Stimulated activated naive CD8-positive, alpha-beta T cell treated with anti-CD3 and anti-CD28 coated beads, Interleukin-15, Interleukin-2, amounts not matched to agents 100 ng/mL and 50 ng/mL, for 24 hours (primary cell): Measurements from ENCODE around the gene DMAC2L.

Experiments
- H3K27ac Mint-ChIP-seq: one replicate; pipeline ENCODE4 v1.8.0; 2021; ENCODE audit warnings: mild to moderate bottlenecking, mixed read lengths
- H3K27me3 Mint-ChIP-seq: one replicate; pipeline ENCODE4 v1.8.0; 2021; ENCODE audit warnings: mixed read lengths
- H3K36me3 Mint-ChIP-seq: one replicate; pipeline ENCODE4 v1.8.0; 2021; ENCODE audit warnings: low read depth, mixed read lengths
- H3K4me1 Mint-ChIP-seq: one replicate; pipeline ENCODE4 v1.8.0; 2021; ENCODE audit warnings: low read depth, mixed read lengths
- H3K4me3 Mint-ChIP-seq: one replicate; pipeline ENCODE4 v1.8.0; 2021; ENCODE audit warnings: mild to moderate bottlenecking, mixed read lengths
- H3K9me3 Mint-ChIP-seq: one replicate; pipeline ENCODE4 v1.8.0; 2021; ENCODE audit warnings: mixed read lengths

Gene DMAC2L, protein sequence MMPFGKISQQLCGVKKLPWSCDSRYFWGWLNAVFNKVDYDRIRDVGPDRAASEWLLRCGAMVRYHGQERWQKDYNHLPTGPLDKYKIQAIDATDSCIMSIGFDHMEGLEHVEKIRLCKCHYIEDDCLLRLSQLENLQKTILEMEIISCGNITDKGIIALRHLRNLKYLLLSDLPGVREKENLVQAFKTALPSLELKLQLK

DNA sequence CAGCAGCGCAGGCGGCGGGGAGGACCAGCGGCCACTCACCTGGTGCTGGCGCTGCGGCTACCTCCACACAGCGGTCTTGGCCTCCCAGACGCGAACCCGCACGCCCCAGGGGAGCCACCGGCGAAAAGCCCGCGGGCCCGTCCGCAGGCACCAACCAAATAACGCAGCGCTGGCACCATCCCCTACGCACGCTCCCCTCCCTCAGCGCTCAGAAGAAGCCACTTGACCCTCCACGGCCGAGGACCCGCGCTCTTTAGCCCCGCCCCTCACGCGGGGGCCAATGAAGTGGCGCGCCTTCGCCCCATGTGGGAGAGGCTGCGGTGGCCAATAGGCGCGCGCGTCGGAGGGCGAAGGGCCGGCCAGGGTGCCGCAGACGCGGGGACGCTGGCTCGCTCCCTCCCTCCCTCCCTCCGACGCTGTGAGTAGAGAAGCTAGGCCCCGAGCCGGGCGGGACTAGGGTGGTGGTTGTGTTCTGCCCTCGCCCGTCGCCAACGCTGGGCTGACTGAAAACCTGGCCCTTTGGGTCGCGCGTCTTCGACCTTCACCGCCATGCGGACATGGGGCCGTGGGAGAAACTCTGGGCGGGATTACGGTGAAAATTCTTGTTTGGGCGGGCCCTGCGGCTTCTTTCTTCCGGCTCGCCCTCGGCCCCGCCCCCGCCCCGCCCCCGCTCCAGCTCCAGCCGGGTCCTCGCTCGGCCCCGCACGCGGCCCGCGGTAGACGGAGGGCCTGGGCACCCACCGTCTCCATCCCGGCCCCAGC, at the start of gene DMAC2L, which contains the start of gene L2HGDH:
Gene DMAC2L, plus strand, starts transcription at position 353 of the 762 bp plus-strand sequence. CDS start 9,164 bp downstream, outside the sequence.
Gene L2HGDH, minus strand, starts transcription at position 258 of the 762 bp plus-strand sequence. Its CDS starts 79 bp downstream, at position 179.
- Mint-ChIP-seq H3K9me3 (peaks cover 4% of the 10 kb centered on the region), H3K27ac (peak within 1 kb of the TSS; percentile 92), H3K4me1 (peaks cover 45% of the 10 kb centered on the region)

GRCh38 chr14:50262865-50263264, 49.3 kb upstream of the DMAC2L start:
- Mint-ChIP-seq H3K27me3 (no peaks in the 10 kb centered on the region), H3K4me3 (no peak overlapping the region), H3K4me1 (no peaks in the 10 kb centered on the region), H3K36me3 (peaks cover 16% of the 10 kb centered on the region), H3K9me3 (no peaks in the 10 kb centered on the region), H3K27ac (no peak overlapping the region)

More for the DNA sequence above, at the start of gene DMAC2L, which contains the start of gene L2HGDH:
- no peaks in the 10 kb centered on the region for H3K27me3 Mint-ChIP-seq
- H3K4me3 Mint-ChIP-seq: peak within 1 kb of the TSS; percentile 94
- peaks cover 36% of the 10 kb centered on the region for H3K36me3 Mint-ChIP-seq

DNA sequence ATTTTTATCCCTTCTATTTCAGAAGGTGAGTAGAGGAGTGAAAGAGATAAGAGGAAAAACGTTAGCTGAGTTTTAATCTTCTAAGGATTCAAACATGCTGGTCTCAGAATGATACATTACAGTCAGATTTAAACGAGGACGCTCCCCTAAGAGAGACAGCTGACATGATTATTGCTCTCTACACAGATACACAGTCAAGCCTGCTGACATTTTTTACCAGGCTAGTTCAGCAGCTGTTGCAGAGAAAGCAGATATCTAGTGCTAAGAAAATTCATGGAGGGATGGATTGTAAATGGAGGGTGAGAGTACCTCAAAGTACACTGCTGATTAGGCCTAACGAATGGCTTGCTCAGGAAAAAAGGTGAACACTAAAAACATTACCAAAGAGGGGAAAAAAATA, 48.8 kb upstream of the DMAC2L start:
- no peaks in the 10 kb centered on the region for H3K9me3 Mint-ChIP-seq
- H3K4me1 Mint-ChIP-seq: no peaks in the 10 kb centered on the region
- H3K36me3 Mint-ChIP-seq: peaks cover 15% of the 10 kb centered on the region
- no peak overlapping the region for H3K4me3 Mint-ChIP-seq
- no peaks in the 10 kb centered on the region for H3K27me3 Mint-ChIP-seq
- no peak overlapping the region for H3K27ac Mint-ChIP-seq

GRCh38 chr14:50265029-50265428, 47.1 kb upstream of the DMAC2L start:
- Mint-ChIP-seq H3K27me3 (no peaks in the 10 kb centered on the region), H3K4me3 (no peak overlapping the region), H3K27ac (no peak overlapping the region), H3K9me3 (no peaks in the 10 kb centered on the region), H3K4me1 (no peaks in the 10 kb centered on the region), H3K36me3 (peaks cover 16% of the 10 kb centered on the region)

DNA sequence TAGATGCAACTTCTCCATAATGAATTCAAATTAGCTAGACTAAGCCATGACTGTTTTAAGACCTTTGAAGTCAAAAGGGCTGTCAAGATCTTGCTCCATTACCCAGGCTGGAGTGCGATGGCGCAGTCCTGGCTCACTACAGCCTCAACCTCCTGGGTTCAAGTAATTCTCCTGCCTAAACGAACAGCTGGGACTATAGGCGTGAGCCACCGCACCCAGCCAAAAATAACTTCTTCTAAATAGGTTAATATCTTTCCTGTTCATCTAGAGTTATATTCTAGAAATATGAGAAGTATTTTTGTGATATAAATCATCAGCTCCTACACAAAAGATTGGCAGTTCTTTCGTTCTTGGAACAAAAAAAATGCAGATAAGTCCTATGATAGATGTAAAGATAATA, 41.2 kb upstream of the DMAC2L start:
- Mint-ChIP-seq H3K4me1 (no peaks in the 10 kb centered on the region), H3K9me3 (no peaks in the 10 kb centered on the region), H3K27ac (no peak overlapping the region), H3K27me3 (no peaks in the 10 kb centered on the region), H3K4me3 (no peak overlapping the region), H3K36me3 (peaks cover 17% of the 10 kb centered on the region)

DNA sequence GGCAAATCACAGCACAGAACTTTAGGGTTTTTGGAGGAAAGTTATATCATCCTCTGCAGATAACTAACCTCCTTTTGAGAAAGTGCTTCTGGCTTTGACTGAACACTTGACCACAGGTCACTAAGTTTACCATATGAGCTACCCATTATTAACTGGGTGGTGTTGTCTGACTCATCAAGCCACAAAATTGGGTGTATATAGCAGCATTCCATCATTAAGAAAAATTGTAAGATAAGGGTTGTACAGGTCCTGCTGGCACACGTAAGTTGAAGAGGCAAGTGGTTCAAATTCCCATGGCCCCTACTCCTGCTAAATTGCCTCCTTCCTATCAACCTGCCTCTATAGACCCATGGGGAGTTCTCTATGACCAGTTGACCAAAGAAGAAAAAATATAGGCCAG, 39.6 kb upstream of the DMAC2L start:
- Mint-ChIP-seq H3K27ac (no peak overlapping the region), H3K27me3 (no peaks in the 10 kb centered on the region), H3K36me3 (peaks cover 31% of the 10 kb centered on the region), H3K9me3 (no peaks in the 10 kb centered on the region), H3K4me3 (no peak overlapping the region), H3K4me1 (no peaks in the 10 kb centered on the region)

GRCh38 chr14:50285861-50286260, 26.3 kb upstream of the DMAC2L start:
- Mint-ChIP-seq H3K9me3 (no peaks in the 10 kb centered on the region), H3K36me3 (peaks cover 19% of the 10 kb centered on the region), H3K4me3 (no peak overlapping the region), H3K27me3 (no peaks in the 10 kb centered on the region), H3K27ac (no peak overlapping the region), H3K4me1 (no peaks in the 10 kb centered on the region)

- H3K27ac Mint-ChIP-seq: no peak overlapping the region
- no peaks in the 10 kb centered on the region for H3K9me3 Mint-ChIP-seq
- H3K36me3 Mint-ChIP-seq: peaks cover 23% of the 10 kb centered on the region
- H3K27me3 Mint-ChIP-seq: no peaks in the 10 kb centered on the region
- H3K4me1 Mint-ChIP-seq: no peaks in the 10 kb centered on the region
- no peak overlapping the region for H3K4me3 Mint-ChIP-seq
Measured at GRCh38 chr14:50288146-50288545, 24.0 kb upstream of the DMAC2L start.

DNA sequence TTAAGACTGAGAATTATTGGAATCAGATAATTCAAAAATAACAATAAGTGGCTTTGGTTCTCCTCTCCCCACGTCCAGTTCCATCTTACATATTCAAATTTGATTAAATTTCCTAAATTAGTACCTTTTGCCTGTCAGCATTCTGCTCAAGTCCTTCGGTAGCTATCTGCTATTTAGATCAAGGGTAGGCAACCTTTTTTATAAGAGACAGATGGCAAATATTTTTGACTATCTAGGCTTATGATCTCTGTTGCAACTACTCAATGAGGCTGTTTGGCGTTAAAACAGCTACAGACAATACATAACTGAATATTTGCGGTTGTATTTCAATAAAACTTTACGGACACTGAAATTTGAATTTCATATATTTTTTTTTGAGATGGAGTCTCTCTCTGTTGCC, 21.8 kb upstream of the DMAC2L start:
- Mint-ChIP-seq H3K27me3 (no peaks in the 10 kb centered on the region), H3K4me1 (no peaks in the 10 kb centered on the region), H3K9me3 (no peaks in the 10 kb centered on the region), H3K4me3 (no peak overlapping the region), H3K27ac (no peak overlapping the region), H3K36me3 (peaks cover 33% of the 10 kb centered on the region)

- Mint-ChIP-seq H3K4me3 (no peak overlapping the region), H3K27ac (no peak overlapping the region), H3K27me3 (no peaks in the 10 kb centered on the region), H3K4me1 (peaks cover 8% of the 10 kb centered on the region), H3K36me3 (peaks cover 37% of the 10 kb centered on the region), H3K9me3 (no peaks in the 10 kb centered on the region)
Measured at GRCh38 chr14:50299585-50299984, 12.5 kb upstream of the DMAC2L start.

GRCh38 chr14:50301914-50302313, 10.2 kb upstream of the DMAC2L start:
- no peaks in the 10 kb centered on the region for H3K27me3 Mint-ChIP-seq
- no peaks in the 10 kb centered on the region for H3K9me3 Mint-ChIP-seq
- H3K36me3 Mint-ChIP-seq: peaks cover 37% of the 10 kb centered on the region
- H3K4me3 Mint-ChIP-seq: no peak overlapping the region
- H3K27ac Mint-ChIP-seq: no peak overlapping the region
- H3K4me1 Mint-ChIP-seq: peaks cover 8% of the 10 kb centered on the region

- Mint-ChIP-seq H3K27ac (no peak overlapping the region), H3K4me3 (no peak overlapping the region), H3K36me3 (peaks cover 23% of the 10 kb centered on the region), H3K27me3 (no peaks in the 10 kb centered on the region), H3K9me3 (no peaks in the 10 kb centered on the region), H3K4me1 (peaks cover 4% of the 10 kb centered on the region)
Measured at GRCh38 chr14:50303744-50304471, 8.2 kb upstream of the DMAC2L start.

DNA sequence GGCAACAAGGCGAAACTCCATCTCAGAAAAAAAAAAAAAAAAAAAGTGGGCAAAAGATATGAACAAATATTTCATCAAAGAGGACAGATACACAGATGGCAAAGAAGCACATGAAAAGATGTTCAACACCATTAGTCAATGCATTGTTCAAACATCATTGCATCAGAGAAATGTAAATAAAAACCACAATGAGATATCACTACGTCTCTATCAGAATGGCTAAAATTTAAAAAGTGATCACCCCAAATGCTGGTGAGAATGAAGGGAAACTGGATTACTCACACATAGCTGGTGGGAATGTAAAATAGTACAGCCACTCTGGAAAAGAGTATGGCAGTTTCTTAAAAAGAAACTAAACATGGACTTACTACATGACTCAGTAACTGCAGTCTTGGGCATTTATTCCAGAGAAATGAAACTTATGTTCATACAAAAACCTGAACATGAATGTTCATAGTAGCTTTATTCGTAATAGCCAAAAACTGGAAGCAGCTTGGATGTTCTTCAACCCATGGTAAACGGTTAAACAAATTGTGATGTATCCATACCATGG, 3.7 kb upstream of the DMAC2L start:
- no peaks in the 10 kb centered on the region for H3K9me3 Mint-ChIP-seq
- peaks cover 28% of the 10 kb centered on the region for H3K4me1 Mint-ChIP-seq
- H3K27me3 Mint-ChIP-seq: no peaks in the 10 kb centered on the region
- H3K36me3 Mint-ChIP-seq: peaks cover 12% of the 10 kb centered on the region
- no peak overlapping the region for H3K4me3 Mint-ChIP-seq
- no peak overlapping the region for H3K27ac Mint-ChIP-seq

DNA sequence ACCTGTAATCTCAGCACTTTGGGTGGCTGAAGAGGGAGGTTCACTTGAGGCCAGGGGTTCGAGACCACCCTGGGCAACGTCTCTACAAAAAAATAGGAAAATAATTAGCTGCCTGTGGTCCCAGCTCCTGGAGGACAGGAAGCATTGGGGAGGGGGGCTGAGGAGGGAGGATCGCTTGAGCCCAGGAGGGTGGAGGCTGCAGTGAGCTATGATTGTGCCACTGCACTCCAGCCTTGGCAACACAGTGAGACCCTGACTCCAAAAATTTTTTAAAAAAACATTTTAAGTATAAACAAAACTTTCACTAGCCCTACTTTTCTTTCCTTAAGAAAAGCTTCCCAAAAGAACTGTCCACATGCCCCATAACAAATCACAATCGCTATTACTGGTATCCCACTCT, 1.7 kb upstream of the DMAC2L start:
- Mint-ChIP-seq H3K36me3 (peaks cover 26% of the 10 kb centered on the region), H3K27ac (no peak overlapping the region), H3K27me3 (no peaks in the 10 kb centered on the region), H3K9me3 (peaks cover 4% of the 10 kb centered on the region), H3K4me1 (peaks cover 38% of the 10 kb centered on the region), H3K4me3 (peak overlapping the region; percentile 94)
